ENCODE data around the gene CCDC54.

DNA sequence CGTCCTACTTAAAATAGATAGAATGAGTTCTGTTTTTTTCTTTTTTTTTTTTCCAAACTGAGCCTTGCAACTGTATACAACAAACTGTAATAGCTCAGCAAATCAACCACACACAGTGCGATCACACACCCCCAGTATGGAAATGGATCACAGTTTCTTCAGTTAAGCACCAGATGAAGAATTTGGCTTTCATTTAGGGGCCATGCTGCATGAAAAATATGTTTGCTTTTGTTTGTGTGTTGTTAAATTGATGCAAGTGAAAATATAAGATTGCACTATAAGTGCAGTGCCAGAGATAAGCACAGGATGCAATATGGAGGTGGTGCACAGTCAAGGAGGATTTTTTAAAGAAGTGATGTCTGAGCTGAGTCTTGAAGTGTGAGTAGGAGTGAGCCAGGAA is 17.8 kb downstream of the CCDC54 start:
- no peak for TF ChIP-seq CTCF (IDR thresholded peaks at IDR 0.05)
- TF ChIP-seq EZH2 (IDR thresholded peaks at IDR 0.05), result no peak

Measured in neural progenitor cell (in vitro differentiated cells).